ENCODE measurements around the gene L2HGDH. TPM values are rescaled to one million over a fixed set of nuclear protein-coding genes. Genes with fewer than 3 reads are reported as not detected.

L2HGDH gene
- polyA plus RNA-seq, 3 donors: 0.11 to 0.86 (median 0.48) TPM

- Histone ChIP-seq H4K20me1 (ENCODE audit: insufficient read depth, low read length) (peaks cover 11% of the 10 kb centered on the region), H3K4me3 (replicated peaks in 1 of 3; ENCODE audit: low read depth in 2 of 3, low read length in 3 of 3) (peak overlapping the region; percentile 69 to 91 (median 72)), H3K27me3 (ENCODE audit: control insufficient read depth in 2 of 2, insufficient read depth in 2 of 2, low read length in 2 of 2) (no peaks in the 10 kb centered on the region), H3K79me2 (ENCODE audit: insufficient read depth, low read length) (peaks cover 32% of the 10 kb centered on the region), H3K9ac (ENCODE audit: insufficient read depth, low read length, poor library complexity, severe bottlenecking) (peak overlapping the region; percentile 70), H3K4me1 (ENCODE audit: control insufficient read depth in 1 of 2, insufficient read depth in 2 of 2, low read length in 2 of 2) (peaks cover 18 to 25% of the 10 kb centered on the region in 2 donors), H3K27ac (ENCODE audit: low read depth in 1 of 2, low read length in 2 of 2) (peak overlapping the region; percentile 46 to 89), H3K9me3 (replicated peaks in 1 of 2; ENCODE audit: control insufficient read depth in 1 of 2, insufficient read depth in 1 of 2, low read length in 2 of 2) (no peaks in the 10 kb centered on the region), H3K36me3 (replicated peaks in 1 of 2; ENCODE audit: control insufficient read depth in 1 of 2, insufficient read depth in 2 of 2, low read length in 2 of 2) (peaks cover 0 to 6% of the 10 kb centered on the region in 2 donors), H3K4me2 (replicated peaks; ENCODE audit: extremely low read depth, low read length, poor library complexity, severe bottlenecking) (peak overlapping the region; percentile 93), H2AFZ (ENCODE audit: insufficient read depth, low read depth, low read length, poor library complexity, severe bottlenecking) (peak overlapping the region; percentile 97)
- H3K36me3 Mint-ChIP-seq: peaks cover 13 to 15% of the 10 kb centered on the region in 2 donors
- WGBS (ENCODE audit: insufficient coverage): 0% methylated on average over 15 of the region's 18 CpGs
- H3K4me1 Mint-ChIP-seq: peaks cover 21% of the 10 kb centered on the region
- peaks cover 0 to 6% (median 2%) of the 10 kb centered on the region in 7 donors for H3K9me3 Mint-ChIP-seq
- H3K4me3 Mint-ChIP-seq: peak overlapping the region; percentile 89
- TF ChIP-seq, protein P1, sequence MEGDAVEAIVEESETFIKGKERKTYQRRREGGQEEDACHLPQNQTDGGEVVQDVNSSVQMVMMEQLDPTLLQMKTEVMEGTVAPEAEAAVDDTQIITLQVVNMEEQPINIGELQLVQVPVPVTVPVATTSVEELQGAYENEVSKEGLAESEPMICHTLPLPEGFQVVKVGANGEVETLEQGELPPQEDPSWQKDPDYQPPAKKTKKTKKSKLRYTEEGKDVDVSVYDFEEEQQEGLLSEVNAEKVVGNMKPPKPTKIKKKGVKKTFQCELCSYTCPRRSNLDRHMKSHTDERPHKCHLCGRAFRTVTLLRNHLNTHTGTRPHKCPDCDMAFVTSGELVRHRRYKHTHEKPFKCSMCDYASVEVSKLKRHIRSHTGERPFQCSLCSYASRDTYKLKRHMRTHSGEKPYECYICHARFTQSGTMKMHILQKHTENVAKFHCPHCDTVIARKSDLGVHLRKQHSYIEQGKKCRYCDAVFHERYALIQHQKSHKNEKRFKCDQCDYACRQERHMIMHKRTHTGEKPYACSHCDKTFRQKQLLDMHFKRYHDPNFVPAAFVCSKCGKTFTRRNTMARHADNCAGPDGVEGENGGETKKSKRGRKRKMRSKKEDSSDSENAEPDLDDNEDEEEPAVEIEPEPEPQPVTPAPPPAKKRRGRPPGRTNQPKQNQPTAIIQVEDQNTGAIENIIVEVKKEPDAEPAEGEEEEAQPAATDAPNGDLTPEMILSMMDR (IDR thresholded peaks at IDR 0.05): no peak
- no peak for DNase-seq
- intact Hi-C loops (cut with micrococcal nuclease): loop anchor here in 1 of 2 donors (5.0 to 10.0 kb wide), 2 partner anchors 78 to 220 kb away; partner anchors contain the start of genes MAP4K5 and SOS2
- H3K27ac Mint-ChIP-seq: peak overlapping the region; percentile 83 to 96 (median 86)
- peaks cover 0 to 3% (median 0%) of the 10 kb centered on the region in 3 donors for H3K27me3 Mint-ChIP-seq (ENCODE audit: low read depth in 3 of 3)
These were observed 665 bp upstream of the L2HGDH start for GRCh38 chr14:50312734-50313054.

DNA sequence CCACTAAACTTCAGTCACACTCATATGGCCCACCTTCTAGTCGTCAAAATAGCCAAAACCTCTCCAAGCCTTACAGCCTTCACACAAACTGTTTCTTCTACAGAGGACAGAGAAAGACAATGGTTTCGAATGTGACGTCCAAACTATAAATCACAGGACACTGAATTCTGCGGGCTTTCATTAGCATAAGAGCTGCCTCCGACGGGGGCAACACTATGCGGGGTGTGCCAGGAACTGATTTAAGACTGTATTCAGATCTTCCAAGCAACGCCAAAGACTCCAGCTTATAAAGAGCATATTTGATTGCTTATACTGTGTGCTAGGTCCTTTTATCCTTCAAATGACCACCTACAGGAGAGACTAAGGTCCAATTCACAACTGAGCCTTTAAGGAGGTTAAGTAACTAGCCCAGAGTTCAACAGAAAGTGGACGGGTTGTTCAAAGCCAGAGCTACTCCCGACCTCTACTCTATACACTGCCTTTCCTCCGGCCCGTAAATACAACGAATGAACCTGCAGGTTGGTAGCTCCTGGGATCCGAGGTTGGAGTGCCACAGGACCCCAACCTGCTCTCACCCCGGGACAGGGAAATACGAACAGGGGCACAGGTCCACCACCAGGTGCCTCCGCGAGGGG lies 575 bp downstream of the L2HGDH start:
- peaks cover 0 to 6% (median 2%) of the 10 kb centered on the region in 7 donors for H3K9me3 Mint-ChIP-seq
- peaks cover 0 to 6% of the 10 kb centered on the region in 2 donors for H3K36me3 ChIP-seq (replicated peaks in 1 of 2; ENCODE audit: control insufficient read depth in 1 of 2, insufficient read depth in 2 of 2, low read length in 2 of 2)
- peak overlapping the region; percentile 97 for H2AFZ ChIP-seq (ENCODE audit: insufficient read depth, low read depth, low read length, poor library complexity, severe bottlenecking)
- peak overlapping the region; percentile 69 to 91 (median 72) for H3K4me3 ChIP-seq (replicated peaks in 1 of 3; ENCODE audit: low read depth in 2 of 3, low read length in 3 of 3)
- H3K4me2 ChIP-seq (replicated peaks; ENCODE audit: extremely low read depth, low read length, poor library complexity, severe bottlenecking): peak overlapping the region; percentile 93
- peaks cover 16% of the 10 kb centered on the region for H3K4me1 Mint-ChIP-seq
- no peaks in the 10 kb centered on the region for H3K9me3 ChIP-seq (replicated peaks in 1 of 2; ENCODE audit: control insufficient read depth in 1 of 2, insufficient read depth in 1 of 2, low read length in 2 of 2)
- peak overlapping the region; percentile 70 for H3K9ac ChIP-seq (ENCODE audit: insufficient read depth, low read length, poor library complexity, severe bottlenecking)
- intact Hi-C loops (cut with micrococcal nuclease): loop anchor here in 1 of 2 donors (5.0 to 10.0 kb wide), 2 partner anchors 77 to 221 kb away; partner anchors contain the start of genes MAP4K5 and SOS2
- peaks cover 4% of the 10 kb centered on the region for H4K20me1 ChIP-seq (ENCODE audit: insufficient read depth, low read length)
- H3K4me3 Mint-ChIP-seq: peak overlapping the region; percentile 89 to 96
- DNase-seq: no peak
- peak overlapping the region; percentile 88 to 89 for H3K27ac ChIP-seq (ENCODE audit: low read depth in 1 of 2, low read length in 2 of 2)
- peaks cover 18 to 25% of the 10 kb centered on the region in 2 donors for H3K4me1 ChIP-seq (ENCODE audit: control insufficient read depth in 1 of 2, insufficient read depth in 2 of 2, low read length in 2 of 2)
- H3K27ac Mint-ChIP-seq: peak overlapping the region in 6 of 7 donors; percentile 30 to 98 (median 74)
- TF ChIP-seq, protein P1 (IDR thresholded peaks at IDR 0.05): peak; percentile 30
- 3% methylated on average over 12 of the region's 18 CpGs for WGBS (ENCODE audit: insufficient coverage)
- H3K27me3 ChIP-seq (ENCODE audit: control insufficient read depth in 2 of 2, insufficient read depth in 2 of 2, low read length in 2 of 2): no peaks in the 10 kb centered on the region
- H3K27me3 Mint-ChIP-seq (ENCODE audit: low read depth in 3 of 3): peaks cover 0 to 3% (median 0%) of the 10 kb centered on the region in 3 donors
- H3K79me2 ChIP-seq (ENCODE audit: insufficient read depth, low read length): peaks cover 30% of the 10 kb centered on the region
- H3K36me3 Mint-ChIP-seq: peaks cover 13 to 15% of the 10 kb centered on the region in 2 donors
